ENCODE data around the gene ARHGAP6. TPM values are rescaled to one million over a fixed set of nuclear protein-coding genes. Genes with fewer than 3 reads are reported as not detected.

ARHGAP6 gene
- total and polyA plus RNA-seq, 2 donors (not counting 3 experiments of a cell fraction or from before 2014, with no cell fraction given), result 0.69 to 0.83 TPM

DNA sequence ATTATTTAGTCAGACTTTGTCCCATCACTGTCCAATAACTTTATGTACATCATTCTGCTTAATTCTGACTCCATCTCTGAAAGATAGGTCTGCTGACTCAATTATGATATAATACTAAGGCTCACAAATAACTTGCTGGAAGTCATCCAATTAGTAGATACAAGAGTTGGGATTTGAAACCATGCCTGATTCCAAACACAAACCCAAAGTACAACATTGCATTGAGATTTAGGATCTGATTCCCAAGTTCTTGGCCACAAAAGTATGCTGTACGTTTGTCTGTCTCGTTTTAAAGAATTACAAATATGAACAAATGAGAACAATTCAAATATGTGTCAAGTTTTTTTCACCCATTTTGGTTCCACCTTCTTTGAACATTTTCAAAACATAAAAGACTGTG is 263.8 kb downstream of the ARHGAP6 start:
- BruUV-seq (replicated peaks), result no TSS peak
- Histone ChIP-seq H3K4me1 (ENCODE audit: control insufficient read depth, extremely low read depth, insufficient read depth, low read length) (no peaks in the 10 kb centered on the region), H4K20me1 (replicated peaks; ENCODE audit: control insufficient read depth, extremely low read depth, insufficient read depth, low read length) (no peaks in the 10 kb centered on the region), H3K4me2 (ENCODE audit: insufficient read depth, low read length) (no peak overlapping the region), H3K9ac (replicated peaks; ENCODE audit: extremely low read depth, insufficient read depth, low read length) (no peak overlapping the region), H3K79me2 (ENCODE audit: control insufficient read depth, insufficient read depth, low read length) (no peaks in the 10 kb centered on the region), H3K27me3 (ENCODE audit: control insufficient read depth in 2 of 2, insufficient read depth in 2 of 2, low read length in 2 of 2) (no peaks in the 10 kb centered on the region), H3K36me3 (ENCODE audit: control insufficient read depth in 2 of 2, extremely low read depth in 1 of 2, insufficient read depth in 2 of 2, low read length in 2 of 2) (no peaks in the 10 kb centered on the region), H3K27ac (ENCODE audit: insufficient read depth, low read depth, low read length) (no peak overlapping the region), H3K9me3 (replicated peaks; ENCODE audit: control insufficient read depth, insufficient read depth, low read length) (no peaks in the 10 kb centered on the region), H3K4me3 (replicated peaks in 1 of 3; ENCODE audit: insufficient read depth in 1 of 3, low read depth in 1 of 3, low read length in 3 of 3) (no peak overlapping the region), H2AFZ (ENCODE audit: low read depth, low read length) (no peak overlapping the region), H3K9me1 (replicated peaks; ENCODE audit: control insufficient read depth, extremely low read depth, insufficient read depth, low read length) (no peaks in the 10 kb centered on the region)
- TF ChIP-seq MAX (IDR thresholded peaks at IDR 0.05; ENCODE audit: insufficient read depth, insufficient read length) (no peak), POLR2AphosphoS5 (IDR thresholded peaks at IDR 0.05; ENCODE audit: insufficient read depth, low read depth, low read length) (no peak), POLR2A (IDR thresholded peaks at IDR 0.05; ENCODE audit: low read depth, low read length) (no peak), FOS (IDR thresholded peaks at IDR 0.05; ENCODE audit: borderline replicate concordance, insufficient read depth, low read length) (no peak), EZH2 (IDR thresholded peaks at IDR 0.05; ENCODE audit: borderline replicate concordance, low read depth, low read length, severe bottlenecking) (no peak), MYC (IDR thresholded peaks at IDR 0.05; ENCODE audit: low read depth, low read length) (no peak), JUN (IDR thresholded peaks at IDR 0.05; ENCODE audit: borderline replicate concordance, insufficient read depth, insufficient read length, low read depth) (no peak), GATA2 (IDR thresholded peaks at IDR 0.05; ENCODE audit: insufficient read depth, insufficient read length, low read depth, low read length) (no peak)
- TF ChIP-seq, protein P1, sequence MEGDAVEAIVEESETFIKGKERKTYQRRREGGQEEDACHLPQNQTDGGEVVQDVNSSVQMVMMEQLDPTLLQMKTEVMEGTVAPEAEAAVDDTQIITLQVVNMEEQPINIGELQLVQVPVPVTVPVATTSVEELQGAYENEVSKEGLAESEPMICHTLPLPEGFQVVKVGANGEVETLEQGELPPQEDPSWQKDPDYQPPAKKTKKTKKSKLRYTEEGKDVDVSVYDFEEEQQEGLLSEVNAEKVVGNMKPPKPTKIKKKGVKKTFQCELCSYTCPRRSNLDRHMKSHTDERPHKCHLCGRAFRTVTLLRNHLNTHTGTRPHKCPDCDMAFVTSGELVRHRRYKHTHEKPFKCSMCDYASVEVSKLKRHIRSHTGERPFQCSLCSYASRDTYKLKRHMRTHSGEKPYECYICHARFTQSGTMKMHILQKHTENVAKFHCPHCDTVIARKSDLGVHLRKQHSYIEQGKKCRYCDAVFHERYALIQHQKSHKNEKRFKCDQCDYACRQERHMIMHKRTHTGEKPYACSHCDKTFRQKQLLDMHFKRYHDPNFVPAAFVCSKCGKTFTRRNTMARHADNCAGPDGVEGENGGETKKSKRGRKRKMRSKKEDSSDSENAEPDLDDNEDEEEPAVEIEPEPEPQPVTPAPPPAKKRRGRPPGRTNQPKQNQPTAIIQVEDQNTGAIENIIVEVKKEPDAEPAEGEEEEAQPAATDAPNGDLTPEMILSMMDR (IDR thresholded peaks at IDR 0.05; ENCODE audit: extremely low read depth in 1 of 2, insufficient read depth in 1 of 2, low read depth in 1 of 2, low read length in 2 of 2), result no peak
- DNase-seq (ENCODE audit: low read depth, low spot score), result no peak
- dilution Hi-C loops (cut with MboI; ENCODE audit: extremely low pct_ligation_motif_present, low sequenced_read_pairs), result no loop called here
- no peak for FAIRE-seq
- intact Hi-C loops (cut with micrococcal nuclease), result no loop called here
- ChIA-PET CTCF (no interaction called here), POLR2A (no interaction called here)
